Sigmoid colon (tissue), 3 donors: ENCODE results near the gene COMP.
"Not testable (repeated sequence)": the region's sequence is repeated elsewhere in the genome, so short reads cannot be mapped to it uniquely, and the experiment has no call there.

Experiments
- POLR2A ChIP-seq, 2 donors: fragments of 450-650 bp; IDR thresholded peaks; one replicate each; pipeline ENCODE4 v1.6.1; 2016; ENCODE audit warnings: antibody characterized with exemption in 2 of 2, mild to moderate bottlenecking in 2 of 2, moderate library complexity in 2 of 2
- TF ChIP-seq, protein P1 (sequence below), 4 experiments: fragments of 450-650 bp in 3 of 4; fragments of 200-600 bp in 1 of 4; IDR thresholded peaks; one replicate each; pipeline ENCODE4 v1.5.1; 2016 to 2019; ENCODE audit warnings: antibody characterized with exemption in 4 of 4, mild to moderate bottlenecking in 3 of 4, moderate library complexity in 2 of 4

DNA sequence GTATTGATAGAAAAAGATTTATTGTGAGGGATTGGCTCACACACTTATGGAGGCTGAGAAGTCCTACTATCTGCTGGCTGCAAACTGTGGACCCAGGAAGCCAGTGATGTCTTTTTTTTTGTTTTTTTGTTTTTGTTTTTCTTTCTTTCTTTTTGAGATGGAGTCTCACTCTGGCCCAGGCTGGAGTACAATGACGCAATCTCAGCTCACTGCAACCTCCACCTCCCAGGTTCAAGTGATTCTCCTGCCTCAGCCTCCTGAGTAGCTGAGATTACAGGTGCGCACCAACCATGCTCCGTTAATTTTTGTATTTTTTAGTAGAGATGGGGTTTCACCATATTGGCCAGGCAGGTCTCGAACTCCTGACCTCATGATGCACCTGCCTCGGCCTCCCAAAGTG is 20.5 kb upstream of the COMP start:
- TF ChIP-seq, protein P1, sequence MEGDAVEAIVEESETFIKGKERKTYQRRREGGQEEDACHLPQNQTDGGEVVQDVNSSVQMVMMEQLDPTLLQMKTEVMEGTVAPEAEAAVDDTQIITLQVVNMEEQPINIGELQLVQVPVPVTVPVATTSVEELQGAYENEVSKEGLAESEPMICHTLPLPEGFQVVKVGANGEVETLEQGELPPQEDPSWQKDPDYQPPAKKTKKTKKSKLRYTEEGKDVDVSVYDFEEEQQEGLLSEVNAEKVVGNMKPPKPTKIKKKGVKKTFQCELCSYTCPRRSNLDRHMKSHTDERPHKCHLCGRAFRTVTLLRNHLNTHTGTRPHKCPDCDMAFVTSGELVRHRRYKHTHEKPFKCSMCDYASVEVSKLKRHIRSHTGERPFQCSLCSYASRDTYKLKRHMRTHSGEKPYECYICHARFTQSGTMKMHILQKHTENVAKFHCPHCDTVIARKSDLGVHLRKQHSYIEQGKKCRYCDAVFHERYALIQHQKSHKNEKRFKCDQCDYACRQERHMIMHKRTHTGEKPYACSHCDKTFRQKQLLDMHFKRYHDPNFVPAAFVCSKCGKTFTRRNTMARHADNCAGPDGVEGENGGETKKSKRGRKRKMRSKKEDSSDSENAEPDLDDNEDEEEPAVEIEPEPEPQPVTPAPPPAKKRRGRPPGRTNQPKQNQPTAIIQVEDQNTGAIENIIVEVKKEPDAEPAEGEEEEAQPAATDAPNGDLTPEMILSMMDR (IDR thresholded peaks at IDR 0.05) = not testable (repeated sequence)
- not testable (repeated sequence) for TF ChIP-seq POLR2A (IDR thresholded peaks at IDR 0.05)
